ENCODE results near the gene PTPRD. TPM values are rescaled to one million over a fixed set of nuclear protein-coding genes. Genes with fewer than 3 reads are reported as not detected.

Gene PTPRD
- total and polyA plus RNA-seq, 2 donors (not counting 1 experiment from before 2014, with no cell fraction given): not detected

DNA sequence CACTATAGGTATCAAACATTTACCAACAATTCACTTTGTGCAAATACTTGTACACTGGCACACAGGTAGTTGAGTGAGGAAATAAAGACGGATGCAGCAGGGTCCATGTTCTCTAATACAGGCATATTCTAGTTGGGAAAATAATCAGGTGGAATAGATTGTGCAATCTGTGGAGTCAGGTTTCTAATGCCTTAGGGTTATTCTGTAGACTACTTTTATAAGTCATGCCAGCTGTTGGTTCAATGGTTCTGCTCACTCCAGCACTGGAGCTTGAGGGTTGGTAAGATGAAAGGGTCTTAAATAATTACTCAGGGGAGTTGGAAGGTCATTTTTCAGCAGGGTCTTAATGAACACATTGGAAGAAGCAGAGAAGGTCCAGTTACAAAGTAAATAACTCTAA, 2123.0 kb downstream of the PTPRD start:
- no peaks in the 10 kb centered on the region for H3K9me3 ChIP-seq (ENCODE audit: control extremely low read depth in 1 of 3, control insufficient read depth in 2 of 3, insufficient read depth in 1 of 3, low read length in 2 of 3)
- H3K27me3 Mint-ChIP-seq: no peaks in the 10 kb centered on the region
- no peak overlapping the region for H3K27ac Mint-ChIP-seq
- no peak overlapping the region for H3K27ac ChIP-seq (ENCODE audit: low read length in 2 of 2)
- no peak overlapping the region for H3K4me2 ChIP-seq (replicated peaks; ENCODE audit: low read depth, low read length, poor library complexity, severe bottlenecking)
- H4K20me1 ChIP-seq (ENCODE audit: control insufficient read depth, insufficient read depth, low read length, poor library complexity, severe bottlenecking): no peaks in the 10 kb centered on the region
- intact Hi-C loops (cut with micrococcal nuclease): no loop called here
- no peak for ATAC-seq (ENCODE audit: low read depth)
- no peak overlapping the region for H3K4me3 Mint-ChIP-seq
- TF ChIP-seq, protein P1, sequence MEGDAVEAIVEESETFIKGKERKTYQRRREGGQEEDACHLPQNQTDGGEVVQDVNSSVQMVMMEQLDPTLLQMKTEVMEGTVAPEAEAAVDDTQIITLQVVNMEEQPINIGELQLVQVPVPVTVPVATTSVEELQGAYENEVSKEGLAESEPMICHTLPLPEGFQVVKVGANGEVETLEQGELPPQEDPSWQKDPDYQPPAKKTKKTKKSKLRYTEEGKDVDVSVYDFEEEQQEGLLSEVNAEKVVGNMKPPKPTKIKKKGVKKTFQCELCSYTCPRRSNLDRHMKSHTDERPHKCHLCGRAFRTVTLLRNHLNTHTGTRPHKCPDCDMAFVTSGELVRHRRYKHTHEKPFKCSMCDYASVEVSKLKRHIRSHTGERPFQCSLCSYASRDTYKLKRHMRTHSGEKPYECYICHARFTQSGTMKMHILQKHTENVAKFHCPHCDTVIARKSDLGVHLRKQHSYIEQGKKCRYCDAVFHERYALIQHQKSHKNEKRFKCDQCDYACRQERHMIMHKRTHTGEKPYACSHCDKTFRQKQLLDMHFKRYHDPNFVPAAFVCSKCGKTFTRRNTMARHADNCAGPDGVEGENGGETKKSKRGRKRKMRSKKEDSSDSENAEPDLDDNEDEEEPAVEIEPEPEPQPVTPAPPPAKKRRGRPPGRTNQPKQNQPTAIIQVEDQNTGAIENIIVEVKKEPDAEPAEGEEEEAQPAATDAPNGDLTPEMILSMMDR (IDR thresholded peaks at IDR 0.05): no peak
- TF ChIP-seq EZH2 (IDR thresholded peaks at IDR 0.05; ENCODE audit: borderline replicate concordance, insufficient read depth, low read depth, low read length, poor library complexity, severe bottlenecking): no peak
- CTCF ChIA-PET: no interaction called here
- no peaks in the 10 kb centered on the region for H3K36me3 ChIP-seq (replicated peaks in 1 of 2; ENCODE audit: control extremely low read depth in 1 of 2, control insufficient read depth in 1 of 2, extremely low read depth in 1 of 2, insufficient read depth in 2 of 2, low read length in 1 of 2)
- POLR2A ChIA-PET: no interaction called here
- no peak overlapping the region for H3K9ac ChIP-seq (ENCODE audit: low read length)
- DNase-seq: no peak
- H3K79me2 ChIP-seq (ENCODE audit: control insufficient read depth, insufficient read depth, low read length): no peaks in the 10 kb centered on the region
- H3K4me1 Mint-ChIP-seq: peaks cover 6% of the 10 kb centered on the region
- H3K27me3 ChIP-seq (replicated peaks in 1 of 4; ENCODE audit: control extremely low read depth in 1 of 4, control insufficient read depth in 3 of 4, insufficient read depth in 4 of 4, low read length in 3 of 4): no peaks in the 10 kb centered on the region
- no peak overlapping the region for H3K4me3 ChIP-seq (ENCODE audit: control extremely low read depth in 1 of 5, extremely low read depth in 1 of 5, insufficient read depth in 1 of 5, low read depth in 2 of 5, low read length in 4 of 5)
- no peaks in the 10 kb centered on the region for H3K9me3 Mint-ChIP-seq (ENCODE audit: insufficient read depth)
- no peak overlapping the region for H2AFZ ChIP-seq (ENCODE audit: insufficient read depth, low read depth, low read length, poor library complexity, severe bottlenecking)
- WGBS (ENCODE audit: insufficient coverage): 100% methylated on average over 1 of the region's 1 CpG
- peaks cover 0 to 2% of the 10 kb centered on the region in 2 donors for H3K4me1 ChIP-seq (ENCODE audit: control insufficient read depth in 2 of 2, insufficient read depth in 2 of 2, low read length in 2 of 2)

DNA sequence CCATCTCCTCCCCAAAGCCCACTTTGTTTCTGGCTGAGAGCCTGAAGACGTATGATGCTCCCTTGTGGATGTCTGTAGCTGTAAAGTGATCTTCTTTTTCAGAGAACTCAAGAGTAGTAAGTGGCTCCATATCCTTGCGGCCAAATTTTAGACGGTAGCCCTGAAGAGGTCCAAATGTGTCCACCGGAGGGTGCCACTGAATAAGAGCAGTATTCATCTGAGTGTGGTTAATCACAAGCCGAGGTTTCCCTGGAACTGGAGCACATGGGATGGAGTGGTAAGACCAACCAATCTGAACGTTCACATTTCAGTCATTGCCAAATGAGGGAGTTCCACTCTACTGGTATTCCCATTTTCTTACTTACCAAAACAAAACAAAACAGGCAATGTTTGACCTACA, 2126.7 kb downstream of the PTPRD start:
- no peak overlapping the region for H3K9ac ChIP-seq (ENCODE audit: low read length)
- DNase-seq (no peak), ATAC-seq (ENCODE audit: low read depth) (no peak)
- H3K9me3 Mint-ChIP-seq (ENCODE audit: insufficient read depth): no peaks in the 10 kb centered on the region
- no peak overlapping the region for H3K27ac Mint-ChIP-seq
- H3K4me2 ChIP-seq (replicated peaks; ENCODE audit: low read depth, low read length, poor library complexity, severe bottlenecking): no peak overlapping the region
- TF ChIP-seq, protein P1 (IDR thresholded peaks at IDR 0.05): no peak
- no peak for TF ChIP-seq EZH2 (IDR thresholded peaks at IDR 0.05; ENCODE audit: borderline replicate concordance, insufficient read depth, low read depth, low read length, poor library complexity, severe bottlenecking)
- no peaks in the 10 kb centered on the region for H4K20me1 ChIP-seq (ENCODE audit: control insufficient read depth, insufficient read depth, low read length, poor library complexity, severe bottlenecking)
- no peak overlapping the region for H2AFZ ChIP-seq (ENCODE audit: insufficient read depth, low read depth, low read length, poor library complexity, severe bottlenecking)
- no peaks in the 10 kb centered on the region for H3K27me3 ChIP-seq (replicated peaks in 1 of 4; ENCODE audit: control extremely low read depth in 1 of 4, control insufficient read depth in 3 of 4, insufficient read depth in 4 of 4, low read length in 3 of 4)
- H3K27ac ChIP-seq (ENCODE audit: low read length in 2 of 2): no peak overlapping the region
- peaks cover 0 to 8% of the 10 kb centered on the region in 2 donors for H3K4me1 ChIP-seq (ENCODE audit: control insufficient read depth in 2 of 2, insufficient read depth in 2 of 2, low read length in 2 of 2)
- ChIA-PET CTCF (no interaction called here), POLR2A (no interaction called here)
- H3K9me3 ChIP-seq (ENCODE audit: control extremely low read depth in 1 of 3, control insufficient read depth in 2 of 3, insufficient read depth in 1 of 3, low read length in 2 of 3): no peaks in the 10 kb centered on the region
- H3K79me2 ChIP-seq (ENCODE audit: control insufficient read depth, insufficient read depth, low read length): no peaks in the 10 kb centered on the region
- H3K36me3 ChIP-seq (replicated peaks in 1 of 2; ENCODE audit: control extremely low read depth in 1 of 2, control insufficient read depth in 1 of 2, extremely low read depth in 1 of 2, insufficient read depth in 2 of 2, low read length in 1 of 2): no peaks in the 10 kb centered on the region
- intact Hi-C loops (cut with micrococcal nuclease): no loop called here
- no peak overlapping the region for H3K4me3 Mint-ChIP-seq
- 70% methylated on average over 5 of the region's 6 CpGs for WGBS (ENCODE audit: insufficient coverage)
- H3K27me3 Mint-ChIP-seq: no peaks in the 10 kb centered on the region
- peaks cover 12% of the 10 kb centered on the region for H3K4me1 Mint-ChIP-seq
- H3K4me3 ChIP-seq (ENCODE audit: control extremely low read depth in 1 of 5, extremely low read depth in 1 of 5, insufficient read depth in 1 of 5, low read depth in 2 of 5, low read length in 4 of 5): no peak overlapping the region

All from B cell (primary cell).